Measurements from ENCODE around the gene CCL7.
"Not testable (repeated sequence)": the region's sequence is repeated elsewhere in the genome, so short reads cannot be mapped to it uniquely, and the experiment has no call there.

The CCL7 gene

DNA sequence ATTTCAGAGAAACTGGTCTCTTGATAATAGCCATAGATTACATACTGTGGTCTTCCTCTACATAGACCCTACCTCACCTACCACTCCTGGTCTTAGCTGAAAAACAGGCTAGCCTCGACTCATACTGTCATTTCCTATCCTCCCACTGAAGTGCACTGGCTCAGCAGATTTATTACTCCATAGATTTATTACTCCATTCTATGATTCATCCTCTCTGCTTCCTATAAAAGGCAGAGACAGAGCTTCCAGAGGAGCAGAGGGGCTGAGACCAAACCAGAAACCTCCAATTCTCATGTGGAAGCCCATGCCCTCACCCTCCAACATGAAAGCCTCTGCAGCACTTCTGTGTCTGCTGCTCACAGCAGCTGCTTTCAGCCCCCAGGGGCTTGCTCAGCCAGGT lies at the start of gene CCL7:
TSS of gene CCL7 (plus strand) at position 253 of the 400 bp plus-strand sequence. CDS start at position 323, 70 bp downstream.
- FAIRE-seq = no peak
- TF ChIP-seq POLR2A (IDR thresholded peaks at IDR 0.05; ENCODE audit: low read depth, low read length) = no peak
- no peak for DNase-seq (ENCODE audit: insufficient read length, low spot score)

DNA sequence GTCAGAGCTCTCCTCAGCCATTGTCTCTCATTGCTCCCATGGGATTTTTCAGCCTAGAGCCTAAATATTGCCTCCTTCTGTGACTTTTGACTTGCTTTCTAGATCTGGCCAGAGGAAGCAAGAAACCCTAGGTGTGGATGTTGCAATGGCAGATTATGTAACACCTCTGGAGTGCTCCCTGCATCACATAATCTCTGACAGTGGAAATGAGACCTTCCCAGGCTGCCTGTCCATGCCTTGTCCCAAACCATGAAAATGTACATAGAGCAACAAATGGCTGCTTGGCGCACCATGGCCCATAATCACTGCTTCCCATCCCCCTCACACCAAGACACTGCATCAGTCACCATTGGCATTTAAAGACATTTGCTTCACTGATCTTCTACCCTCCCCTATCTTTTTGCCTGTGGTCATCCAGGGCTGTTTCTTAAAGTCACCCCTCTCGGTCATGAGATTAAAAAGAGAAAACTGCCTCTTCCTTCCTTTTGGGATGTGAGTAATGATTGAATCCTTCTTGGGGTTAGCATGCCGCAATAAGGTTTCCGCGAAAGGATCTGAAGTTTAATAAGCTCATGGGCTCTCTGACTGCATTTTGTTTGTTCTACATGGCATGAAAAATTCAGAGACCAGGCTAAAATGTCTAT lies 49.1 kb upstream of the CCL7 start:
- DNase-seq (ENCODE audit: insufficient read length, low spot score) = no peak
- TF ChIP-seq POLR2A (IDR thresholded peaks at IDR 0.05; ENCODE audit: low read depth, low read length) = no peak
- no peak for FAIRE-seq

DNA sequence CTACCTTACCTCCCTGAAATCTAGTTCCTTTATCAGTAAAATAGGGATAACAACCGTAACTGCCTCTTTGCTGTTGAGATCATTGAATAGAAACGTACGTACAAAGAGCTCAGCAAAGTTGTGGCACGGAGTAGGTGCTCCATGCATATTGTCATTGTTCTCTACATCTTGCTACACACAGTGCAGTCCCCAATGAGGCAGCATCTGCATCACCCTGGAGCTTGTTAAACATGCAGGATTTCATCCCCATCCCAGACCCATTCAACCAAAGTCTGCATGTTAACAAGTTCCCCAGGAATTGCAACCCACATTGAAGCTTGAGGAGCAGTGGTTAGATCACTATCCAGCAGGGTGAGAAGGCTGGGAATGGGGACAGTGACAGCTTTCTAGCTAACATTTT lies 48.6 kb upstream of the CCL7 start:
- FAIRE-seq = no peak
- no peak for DNase-seq (ENCODE audit: insufficient read length, low spot score)
- no peak for TF ChIP-seq POLR2A (IDR thresholded peaks at IDR 0.05; ENCODE audit: low read depth, low read length)

DNA sequence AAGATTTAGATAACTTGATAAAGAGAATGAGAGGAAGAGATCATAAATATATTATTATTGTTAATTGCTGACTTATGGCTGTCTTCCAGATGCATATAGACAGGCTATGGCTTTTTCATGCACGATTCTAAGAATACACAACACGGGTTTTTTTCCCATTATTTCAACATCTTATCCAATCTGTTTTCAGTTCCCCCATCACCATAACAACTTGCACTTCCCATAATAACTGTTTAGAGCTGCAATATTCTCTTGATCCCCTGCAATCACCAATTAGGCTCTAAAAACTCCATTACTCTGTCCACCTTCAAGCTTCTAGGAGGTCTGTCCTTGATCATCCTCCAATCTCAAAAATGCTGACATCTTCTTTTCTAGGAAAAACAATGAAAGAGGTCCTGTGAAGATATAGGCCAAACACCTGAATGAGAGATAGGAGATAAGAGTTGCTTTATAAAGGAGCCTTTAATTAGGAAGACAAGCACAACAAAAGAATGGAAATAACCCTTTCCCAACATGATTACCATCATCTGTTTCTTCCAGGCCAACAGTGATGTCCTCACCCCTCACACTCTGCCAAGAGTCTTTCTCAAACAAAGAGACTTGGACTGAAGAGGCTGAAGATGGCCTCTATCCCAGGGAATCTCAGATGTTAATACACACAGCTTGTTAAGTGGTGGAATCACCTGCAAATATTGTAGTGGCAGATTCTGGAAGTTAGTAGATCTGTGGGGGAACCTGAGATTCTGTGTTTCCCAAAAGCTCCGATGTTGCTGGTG lies 47.1 kb upstream of the CCL7 start:
- no peak for TF ChIP-seq POLR2A (IDR thresholded peaks at IDR 0.05; ENCODE audit: low read depth, low read length)
- DNase-seq (ENCODE audit: insufficient read length, low spot score) (no peak), FAIRE-seq (no peak)

DNA sequence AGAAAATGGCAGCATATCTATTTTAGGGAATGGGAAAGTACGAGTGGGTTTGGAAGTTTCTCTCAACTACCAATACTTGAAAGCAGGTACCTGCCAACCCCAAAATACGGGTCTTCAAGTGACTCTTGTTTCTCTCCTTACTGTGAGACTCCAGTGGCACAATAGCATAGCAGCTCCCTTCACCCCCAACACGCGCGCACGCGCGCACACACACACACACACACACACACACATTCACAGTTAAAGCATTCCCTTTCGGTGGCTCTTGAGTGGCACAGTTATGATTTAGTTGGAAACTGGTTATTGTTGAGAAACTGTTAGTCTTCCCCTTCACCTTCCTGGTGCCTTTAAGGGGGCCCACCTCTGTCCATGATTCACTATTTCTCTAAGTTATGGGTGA lies 45.0 kb upstream of the CCL7 start:
- TF ChIP-seq POLR2A (IDR thresholded peaks at IDR 0.05; ENCODE audit: low read depth, low read length) = no peak
- DNase-seq (ENCODE audit: insufficient read length, low spot score) (no peak), FAIRE-seq (no peak)

DNA sequence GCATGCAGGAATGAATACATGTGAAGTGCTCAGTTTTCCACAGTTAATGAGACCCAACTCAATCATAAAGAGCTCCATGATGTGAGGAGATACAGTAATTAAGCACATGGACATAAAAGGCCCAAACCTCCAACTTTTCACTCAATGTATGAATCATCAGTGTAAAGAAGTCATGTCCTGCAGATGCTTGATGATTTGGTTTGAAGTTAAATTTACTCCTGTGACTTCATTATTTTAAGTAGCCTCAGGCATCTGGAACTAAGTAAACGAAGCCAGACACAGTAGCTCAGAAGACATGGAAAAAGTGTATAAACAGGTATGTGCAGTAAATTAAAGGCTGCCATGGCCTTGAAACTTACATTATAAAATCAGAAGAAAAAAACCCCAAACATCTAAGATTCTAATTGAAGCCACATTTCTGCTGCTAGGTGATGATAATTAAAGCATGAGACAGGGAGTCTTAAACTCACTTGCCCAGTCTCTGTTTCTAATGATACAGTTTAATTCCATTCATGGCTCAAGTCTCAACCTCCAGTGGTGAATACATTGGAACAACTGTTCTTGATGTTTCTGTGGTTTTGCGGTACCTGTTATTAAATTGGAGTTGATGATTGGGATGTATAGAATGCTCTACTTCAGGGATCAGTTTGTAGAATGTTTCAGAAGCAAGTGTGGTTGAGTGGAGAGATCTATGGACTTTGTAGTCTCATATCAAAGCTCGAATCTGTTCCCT lies 43.8 kb upstream of the CCL7 start:
- FAIRE-seq (no peak), DNase-seq (ENCODE audit: insufficient read length, low spot score) (no peak)
- TF ChIP-seq POLR2A (IDR thresholded peaks at IDR 0.05; ENCODE audit: low read depth, low read length) = no peak

DNA sequence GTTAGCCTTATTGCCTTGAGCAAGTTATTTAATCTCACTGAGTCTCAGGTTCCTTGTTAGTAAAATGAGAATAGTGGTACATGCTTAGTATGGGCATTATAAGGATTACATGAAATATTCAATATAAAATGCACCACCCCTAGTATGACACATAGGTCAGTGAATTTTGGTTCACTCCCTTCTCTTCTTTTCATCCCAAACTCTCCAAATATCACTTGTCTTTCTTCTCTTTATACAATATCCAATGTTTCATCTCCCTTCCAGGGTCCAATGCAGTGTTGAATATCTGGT lies 43.3 kb upstream of the CCL7 start:
- DNase-seq (ENCODE audit: insufficient read length, low spot score) (no peak), FAIRE-seq (no peak)
- no peak for TF ChIP-seq POLR2A (IDR thresholded peaks at IDR 0.05; ENCODE audit: low read depth, low read length)

DNA sequence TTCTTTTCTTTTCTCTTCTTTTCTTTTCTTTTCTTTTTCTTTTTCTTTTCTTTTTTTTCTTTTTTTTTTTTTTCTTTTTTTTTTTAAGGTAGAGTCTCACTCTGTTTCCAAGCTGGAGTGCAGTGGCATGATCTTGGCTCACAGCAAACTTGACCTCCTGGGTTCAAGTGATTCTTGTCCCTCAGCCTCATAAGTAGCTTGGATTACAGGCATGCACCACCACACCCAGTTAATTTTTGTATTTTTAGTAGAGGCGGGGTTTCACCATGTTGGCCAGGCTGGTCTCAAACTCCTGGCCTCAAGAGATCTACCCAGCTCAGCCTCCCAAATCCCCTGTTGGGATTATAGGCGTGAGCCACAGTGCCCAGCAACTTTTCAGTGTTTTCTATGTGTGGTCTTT lies 42.7 kb upstream of the CCL7 start:
- FAIRE-seq; DNase-seq (ENCODE audit: insufficient read length, low spot score): not testable (repeated sequence)

DNA sequence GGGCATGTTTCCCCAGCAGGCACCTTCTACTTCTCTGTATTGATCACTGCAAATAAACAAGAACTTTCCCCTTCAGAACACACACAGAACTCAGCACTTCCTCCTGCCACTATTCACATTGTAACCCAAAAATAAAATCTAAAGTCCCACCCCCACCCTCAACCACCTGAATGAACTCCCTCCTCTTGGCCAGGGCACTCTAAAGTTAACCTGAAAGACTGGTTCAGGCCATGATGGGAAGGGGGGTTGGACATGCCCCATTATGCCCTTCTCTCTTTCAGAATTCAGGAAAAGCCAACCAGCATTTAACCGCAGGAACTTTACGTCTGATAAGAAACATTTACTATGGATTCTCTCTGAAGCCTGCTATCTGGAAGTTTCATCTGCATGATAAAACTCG lies 42.3 kb upstream of the CCL7 start:
- no peak for FAIRE-seq

DNA sequence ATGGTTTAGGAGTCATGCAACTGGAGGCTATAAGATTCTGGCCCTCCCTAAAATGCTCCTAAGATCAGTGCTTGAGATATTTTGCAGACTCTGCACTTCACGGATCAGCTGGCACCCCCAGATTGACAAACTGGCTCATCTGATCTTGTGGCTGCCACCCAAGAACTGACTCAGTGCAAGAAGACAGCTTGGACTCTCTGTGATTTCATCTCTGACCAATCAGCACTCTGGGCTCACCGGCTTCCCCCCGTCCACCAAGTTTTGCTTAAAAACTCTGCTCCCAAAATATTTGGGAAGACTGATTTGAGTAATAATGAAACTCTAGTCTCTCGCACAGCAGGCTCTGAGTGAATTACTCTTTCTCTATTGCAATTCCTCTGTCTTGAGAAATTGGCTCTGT lies 41.2 kb upstream of the CCL7 start:
- no peak for DNase-seq (ENCODE audit: insufficient read length, low spot score)
- TF ChIP-seq POLR2A (IDR thresholded peaks at IDR 0.05; ENCODE audit: low read depth, low read length) = no peak
- FAIRE-seq = no peak

More for the DNA sequence above, 42.3 kb upstream of the CCL7 start:
- no peak for TF ChIP-seq POLR2A (IDR thresholded peaks at IDR 0.05; ENCODE audit: low read depth, low read length)
- no peak for DNase-seq (ENCODE audit: insufficient read length, low spot score)

DNA sequence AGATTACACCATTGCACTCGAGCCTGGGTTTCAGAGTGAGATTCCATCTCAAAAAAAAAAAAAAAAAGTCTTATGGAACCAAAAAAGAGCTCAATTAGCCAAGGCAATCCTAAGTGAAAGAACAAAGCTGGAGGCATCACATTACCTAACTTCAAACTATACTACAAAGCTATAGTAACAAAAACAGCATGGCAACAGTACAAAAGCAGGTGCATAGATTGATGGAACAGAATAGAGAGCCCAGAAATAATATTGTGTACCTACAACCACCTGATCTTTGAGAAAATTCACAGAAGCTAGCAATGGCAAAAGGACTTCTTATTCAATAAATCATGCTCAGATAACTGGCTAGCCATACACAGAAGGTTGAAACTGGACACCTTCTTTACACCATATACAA lies 39.7 kb upstream of the CCL7 start:
- DNase-seq (ENCODE audit: insufficient read length, low spot score) (no peak), FAIRE-seq (no peak)
- no peak for TF ChIP-seq POLR2A (IDR thresholded peaks at IDR 0.05; ENCODE audit: low read depth, low read length)

DNA sequence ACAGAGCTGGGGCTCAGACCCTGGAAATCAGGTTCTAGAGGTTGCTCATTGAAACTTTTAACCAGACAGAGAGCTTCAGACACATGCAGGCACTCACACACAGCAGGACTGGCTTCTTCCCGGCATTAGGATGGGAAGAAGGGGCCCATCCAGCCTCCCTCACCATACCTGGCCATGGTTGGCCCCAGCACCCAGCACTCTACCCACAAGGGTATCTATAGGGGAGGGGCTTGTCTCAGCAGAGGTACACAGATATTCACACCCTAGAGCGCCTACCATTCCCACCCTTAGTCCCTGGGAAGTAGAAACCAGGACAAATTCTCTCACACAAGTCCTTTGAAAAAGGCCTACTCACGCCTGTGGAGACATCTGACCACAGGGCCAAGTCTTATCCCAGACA lies 35.4 kb upstream of the CCL7 start:
- no peak for TF ChIP-seq POLR2A (IDR thresholded peaks at IDR 0.05; ENCODE audit: low read depth, low read length)
- no peak for DNase-seq (ENCODE audit: insufficient read length, low spot score)
- no peak for FAIRE-seq

DNA sequence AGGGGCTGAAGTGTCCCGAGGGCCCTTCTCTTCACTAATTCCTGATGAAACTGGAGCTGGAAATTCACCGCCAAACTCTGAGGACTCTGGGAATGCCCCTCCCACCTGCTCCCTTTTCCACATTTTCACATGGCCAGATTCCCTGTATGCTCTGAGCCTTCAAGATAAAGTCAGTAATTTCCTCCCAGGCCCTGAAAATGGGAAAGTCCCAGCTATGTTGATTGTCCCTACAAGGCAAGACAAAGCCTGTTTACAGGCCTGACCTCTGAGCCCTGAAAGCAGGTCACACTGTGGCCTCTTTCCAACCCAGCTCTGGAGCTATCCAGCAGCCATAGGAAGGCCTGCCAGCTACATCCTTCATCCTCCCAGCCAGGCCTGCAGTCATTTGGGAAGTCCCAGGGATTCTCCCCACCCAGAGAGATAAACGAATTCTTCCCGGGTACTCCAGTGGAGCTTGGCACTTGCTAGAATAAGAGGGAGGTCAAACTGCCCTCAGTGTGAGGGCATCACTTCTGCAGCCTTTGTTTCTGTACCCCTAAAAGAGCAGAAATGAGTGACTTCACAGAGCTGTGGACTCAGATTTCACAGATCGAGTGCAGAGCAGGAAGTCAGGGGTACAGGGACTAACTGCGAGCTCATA lies 34.5 kb upstream of the CCL7 start:
- no peak for FAIRE-seq
- TF ChIP-seq POLR2A (IDR thresholded peaks at IDR 0.05; ENCODE audit: low read depth, low read length) = no peak
- DNase-seq (ENCODE audit: insufficient read length, low spot score) = no peak

DNA sequence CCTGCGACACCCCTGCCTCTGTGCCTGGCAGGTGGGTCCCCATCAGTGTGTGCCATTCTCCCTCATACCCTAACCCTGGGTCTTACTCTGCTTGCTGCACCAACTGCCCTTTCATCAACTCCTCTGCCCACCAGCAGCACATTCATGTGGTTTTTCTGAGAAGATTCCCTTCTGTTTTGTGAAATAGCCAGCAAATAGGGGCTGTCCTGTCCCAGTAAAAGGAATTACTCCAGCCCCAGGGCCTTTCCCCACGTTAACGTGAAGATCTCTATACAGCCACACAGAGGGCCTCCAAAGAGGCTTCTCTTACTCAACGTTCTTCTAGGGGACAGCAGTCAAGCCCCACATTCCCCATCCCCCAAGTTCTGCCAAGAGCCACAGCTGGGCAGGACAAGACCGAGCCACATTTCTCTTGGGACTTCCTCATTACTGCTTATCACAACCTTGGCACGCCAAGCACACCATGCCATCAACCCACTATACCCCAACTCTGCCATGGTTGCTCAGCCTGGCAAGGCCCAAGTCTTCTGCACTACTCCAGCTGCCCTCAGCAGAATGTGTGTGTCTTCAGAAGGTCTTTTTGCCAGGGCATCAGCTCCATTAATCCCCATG lies 33.6 kb upstream of the CCL7 start:
- no peak for TF ChIP-seq POLR2A (IDR thresholded peaks at IDR 0.05; ENCODE audit: low read depth, low read length)
- FAIRE-seq (no peak), DNase-seq (ENCODE audit: insufficient read length, low spot score) (no peak)

Data from H54 (cell line).